ENCODE measurements around the gene RIOK3.

- TF ChIP-seq POLR2A (IDR thresholded peaks at IDR 0.05; ENCODE audit: low read depth, low read length) (no peak), TAF1 (IDR thresholded peaks at IDR 0.05; ENCODE audit: low read depth, low read length) (no peak), POLR2AphosphoS5 (IDR thresholded peaks at IDR 0.05; ENCODE audit: low read depth, low read length) (no peak), PAX5 (IDR thresholded peaks at IDR 0.05; ENCODE audit: insufficient read depth, low read length, severe bottlenecking) (no peak)
Observed at GRCh38 chr18:23502516-23503037, 49.5 kb downstream of the RIOK3 start.

Measured in GM12891 (cell line).